H1 (cell line): Measurements from ENCODE around the gene FUT2. TPM values are rescaled to one million over a fixed set of nuclear protein-coding genes. Genes with fewer than 3 reads are reported as not detected.

Experiments
- CTCF ChIA-PET: fragments of 300-600 bp; sonication (Branson Sonifier 250); formaldehyde crosslinking; loops from one replicate; lab custom pipeline; 2021; ENCODE audit not compliant: partially characterized antibody; lab: Charles Lee
- POLR2A ChIA-PET: fragments of 300-600 bp; sonication (Branson Sonifier 250); formaldehyde crosslinking; loops from one replicate; lab custom pipeline; 2021; ENCODE audit warnings: inconsistent platforms; ENCODE audit not compliant: partially characterized antibody; lab: Charles Lee
- DNase-seq, 2 experiments: peaks; one replicate each; pipeline versions ENCODE4 v3.0.0 to v3.0.0-alpha.2; 2010 to 2022; ENCODE audit warnings: low spot score in 2 of 2, low read depth in 1 of 2, mixed read lengths in 1 of 2
- FAIRE-seq: peaks from 2 replicates; lab custom pipeline; 2011; peaks lifted over from hg19 to GRCh38; lab: Jason Lieb, UNC
- H2AFZ ChIP-seq: 2 replicates; pipeline ENCODE4 v1.8.1; 2012; ENCODE audit warnings: low read length, inconsistent platforms
- H2AK5ac ChIP-seq: 2 replicates; pipeline ENCODE4 v1.6.1; 2013; ENCODE audit warnings: low read depth, low read length
- H2BK120ac ChIP-seq: replicated peaks from 2 replicates; pipeline ENCODE3; 2013; ENCODE audit warnings: low read depth, low read length, inconsistent platforms
- H2BK12ac ChIP-seq: 2 replicates; pipeline ENCODE4 v1.6.1; 2013; ENCODE audit warnings: low read depth, low read length
- H2BK15ac ChIP-seq: 2 replicates; pipeline ENCODE4 v1.6.1; 2013; ENCODE audit warnings: low read length
- H2BK20ac ChIP-seq: 2 replicates; pipeline ENCODE4 v1.6.1; 2013; ENCODE audit warnings: low read length
- H2BK5ac ChIP-seq: 2 replicates; pipeline ENCODE4 v1.6.1; 2013; ENCODE audit warnings: low read depth, low read length
- H3K14ac ChIP-seq: 2 replicates; pipeline ENCODE4 v1.6.1; 2013; ENCODE audit warnings: inconsistent platforms; ENCODE audit not compliant: insufficient read length
- H3K18ac ChIP-seq: 2 replicates; pipeline ENCODE4 v1.6.1; 2013; ENCODE audit warnings: low read length; ENCODE audit errors: extremely low read depth
- H3K23ac ChIP-seq: 2 replicates; pipeline ENCODE4 v1.6.1; 2013; ENCODE audit warnings: inconsistent platforms; ENCODE audit not compliant: insufficient read length
- H3K23me2 ChIP-seq: 2 replicates; pipeline ENCODE4 v1.6.1; 2013; ENCODE audit warnings: low read depth, low read length
- H3K27ac ChIP-seq: 2 replicates; pipeline ENCODE4 v1.6.1; 2011; ENCODE audit warnings: low read depth, low read length, inconsistent platforms
- H3K27me3 ChIP-seq, 4 experiments: replicated peaks in 1 of 4; 1 replicate in 1 of 4; 2 replicates in 3 of 4; pipeline versions ENCODE4 v1.6.1 to v1.8.1; 2011 to 2013; ENCODE audit warnings: low read length in 3 of 4, mild to moderate bottlenecking in 3 of 4, inconsistent platforms in 2 of 4, mixed read lengths in 2 of 4, moderate library complexity in 1 of 4; ENCODE audit not compliant: control insufficient read depth in 3 of 4, insufficient read depth in 3 of 4; ENCODE audit errors: extremely low read depth in 1 of 4
- H3K36me3 ChIP-seq, 4 experiments: 2 replicates each; pipeline versions ENCODE4 v1.6.1 to v1.8.1; 2011 to 2013; ENCODE audit warnings: mild to moderate bottlenecking in 4 of 4, low read length in 3 of 4, moderate library complexity in 2 of 4, control low read depth in 1 of 4, inconsistent platforms in 1 of 4; ENCODE audit not compliant: insufficient read depth in 4 of 4, control insufficient read depth in 2 of 4
- H3K4ac ChIP-seq: replicated peaks from 2 replicates; pipeline ENCODE3; 2013; ENCODE audit warnings: low read length, low read depth, mixed read lengths, inconsistent platforms; ENCODE audit not compliant: insufficient read length
- H3K4me1 ChIP-seq, 4 experiments: replicated peaks in 1 of 4; 1 replicate in 1 of 4; 2 replicates in 3 of 4; pipeline versions ENCODE4 v1.6.1 to v1.8.1; 2011 to 2013; ENCODE audit warnings: low read length in 3 of 4, inconsistent platforms in 2 of 4, mixed read lengths in 1 of 4; ENCODE audit not compliant: insufficient read depth in 4 of 4, control insufficient read depth in 3 of 4
- H3K4me2 ChIP-seq, 2 experiments: 2 replicates each; pipeline versions ENCODE4 v1.6.1 to v1.8.1; 2011 to 2013; ENCODE audit warnings: low read depth in 2 of 2, low read length in 2 of 2, control low read depth in 1 of 2, inconsistent platforms in 1 of 2, mild to moderate bottlenecking in 1 of 2; ENCODE audit not compliant: insufficient read depth in 1 of 2
- H3K4me3 ChIP-seq, 4 experiments: fragments of 200-600, 300-600 bp in 1 of 4; sonication (generic), shearing (Covaris generic), sonication (Bioruptor Twin) in 1 of 4; 2 replicates each; pipeline versions ENCODE4 v1.5.1 to v1.8.1; 2011 to 2016; ENCODE audit warnings: low read length in 4 of 4, low read depth in 3 of 4, control low read depth in 2 of 4, inconsistent platforms in 2 of 4, mild to moderate bottlenecking in 2 of 4, mixed read lengths in 1 of 4, moderate library complexity in 1 of 4; ENCODE audit not compliant: insufficient read depth in 2 of 4; ENCODE audit errors: extremely low read depth in 1 of 4
- H3K56ac ChIP-seq: replicated peaks from 2 replicates; pipeline ENCODE3; 2013; ENCODE audit warnings: low read depth, mild to moderate bottlenecking, mixed read lengths, low read length, inconsistent platforms; ENCODE audit not compliant: insufficient read length
- H3K79me1 ChIP-seq: 2 replicates; pipeline ENCODE4 v1.6.1; 2013; ENCODE audit warnings: low read depth, low read length, control low read depth
- H3K79me2 ChIP-seq, 2 experiments: 2 replicates each; pipeline versions ENCODE4 v1.6.1 to v1.8.1; 2012 to 2013; ENCODE audit warnings: low read length in 2 of 2, mild to moderate bottlenecking in 2 of 2, inconsistent platforms in 1 of 2; ENCODE audit not compliant: insufficient read depth in 2 of 2, control insufficient read depth in 1 of 2
- H3K9ac ChIP-seq, 4 experiments: replicated peaks in 1 of 4; 1 replicate in 1 of 4; 2 replicates in 3 of 4; pipeline versions ENCODE4 v1.6.1 to v1.8.1; 2011 to 2013; ENCODE audit warnings: low read depth in 3 of 4, low read length in 3 of 4, control low read depth in 2 of 4, mild to moderate bottlenecking in 2 of 4, moderate library complexity in 2 of 4, inconsistent platforms in 1 of 4; ENCODE audit errors: extremely low read depth in 1 of 4
- H3K9me3 ChIP-seq, 2 experiments: 2 replicates each; pipeline versions ENCODE4 v1.6.1 to v1.8.1; 2012 to 2013; ENCODE audit warnings: mild to moderate bottlenecking in 2 of 2, moderate library complexity in 2 of 2, control low read depth in 1 of 2, inconsistent platforms in 1 of 2, low read depth in 1 of 2, low read length in 1 of 2, mixed read lengths in 1 of 2; ENCODE audit not compliant: insufficient read depth in 2 of 2
- H4K20me1 ChIP-seq, 2 experiments: replicated peaks in 1 of 2; 2 replicates each; pipeline versions ENCODE3 to v1.8.1; 2011 to 2013; ENCODE audit warnings: inconsistent platforms in 2 of 2, low read length in 2 of 2, mild to moderate bottlenecking in 1 of 2; ENCODE audit not compliant: insufficient read depth in 2 of 2, control insufficient read depth in 1 of 2
- H4K5ac ChIP-seq: 2 replicates; pipeline ENCODE4 v1.6.1; 2013; ENCODE audit warnings: low read length, low read depth, mixed read lengths, inconsistent platforms; ENCODE audit not compliant: insufficient read length
- H4K8ac ChIP-seq: 2 replicates; pipeline ENCODE4 v1.8.0; 2013; ENCODE audit warnings: mild to moderate bottlenecking, moderate library complexity, low read length, inconsistent platforms; ENCODE audit not compliant: insufficient read depth; ENCODE audit errors: extremely low read depth
- H4K91ac ChIP-seq: replicated peaks from 2 replicates; pipeline ENCODE3; 2013; ENCODE audit warnings: low read length, mixed read lengths, inconsistent platforms; ENCODE audit not compliant: insufficient read length
- CBX8 ChIP-seq: fragments of 300-800, 300-1000 bp; sonication (generic); IDR thresholded peaks from 2 replicates; pipeline ENCODE4 v1.7.1; 2016; ENCODE audit warnings: low read depth, low read length, borderline replicate concordance
- KDM5A ChIP-seq: fragments of 200-600 bp; IDR thresholded peaks from 2 replicates; pipeline ENCODE4 v1.7.1; 2012; ENCODE audit warnings: mild to moderate bottlenecking, low read length, inconsistent platforms, mixed read lengths
- POU5F1 ChIP-seq: IDR thresholded peaks from 2 replicates; pipeline ENCODE4 v1.6.1; 2011; ENCODE audit warnings: low read depth, mild to moderate bottlenecking, low read length, moderate library complexity
- SUZ12 ChIP-seq: fragments of 200-600 bp; sonication (generic); IDR thresholded peaks from 2 replicates; pipeline ENCODE4 v1.6.1; 2012; ENCODE audit warnings: mild to moderate bottlenecking, inconsistent platforms, low read length, moderate library complexity, mixed read lengths
- WGBS, 2 experiments: shearing (Covaris generic) in 1 of 2; methylation state at CpG; one replicate each; pipeline versions ENCODE4 v1.1.6 to v1.1.7; 2013 to 2015; ENCODE audit warnings: low lambda C conversion rate in 2 of 2, mixed read lengths in 2 of 2, inconsistent platforms in 1 of 2, low coverage in 1 of 2, missing lambda C conversion rate in 1 of 2; ENCODE audit not compliant: insufficient replicate concordance in 2 of 2, insufficient coverage in 1 of 2, insufficient read length in 1 of 2; ENCODE audit errors: extremely low coverage in 1 of 2, missing lambda C conversion rate in 1 of 2; 5-methylcytosine and 5-hydroxymethylcytosine counted together
- polyA plus RNA-seq, 7 experiments: library from polyadenylated mRNA; depleted of rRNA in 3 of 7; stranded (reverse) in 5 of 7; unstranded in 2 of 7; fragments of >200 nt in 5 of 7; fragments of 200-250 nt in 2 of 7; gene quantifications; 1 replicate in 5 of 7; 2 replicates in 1 of 7; 4 replicates in 1 of 7; pipeline versions ENCODE4 v1.2.1 to v1.2.3, GENCODE V29; 2011 to 2013; ENCODE audit warnings: missing spikeins in 2 of 7, mixed read lengths in 2 of 7
- total RNA-seq: library from RNA; stranded (reverse); fragmentation: NEBNext Ultra II Directional; extraction: Animal tissue kit (Norgen Biotek cat#: 25700); gene quantifications from 2 replicates; pipeline ENCODE4 v1.2.1, GENCODE V29; 2021

FUT2 gene
- total and polyA plus RNA-seq, 2 of the 8 experiments (the other 6 are each of a cell fraction or from before 2014, with no cell fraction given): 5.0 to 5.6 TPM

- no peak overlapping the region for H3K56ac ChIP-seq
- peak overlapping the region; percentile 72; the same call in 1 of the 2 replicates for H2BK15ac ChIP-seq
- no peak overlapping the region for H2AFZ ChIP-seq
- H4K8ac ChIP-seq: peak overlapping the region; percentile 77; the same call in 1 of the 2 replicates
- no peak overlapping the region for H3K9ac ChIP-seq
- H2BK12ac ChIP-seq: no peak overlapping the region
- DNase-seq: no peak
- no peak for FAIRE-seq
- no peak overlapping the region for H4K5ac ChIP-seq
- H3K9me3 ChIP-seq: peaks cover 0 to 3% of the 10 kb centered on the region in 2 experiments; a peak in 1 of 4 replicates
- H2BK20ac ChIP-seq: no peak overlapping the region
- no peak overlapping the region for H3K27ac ChIP-seq
- H3K4ac ChIP-seq: no peak overlapping the region
- no peak overlapping the region for H2BK5ac ChIP-seq
- H4K20me1 ChIP-seq: peaks cover 0 to 4% of the 10 kb centered on the region in 2 experiments
- H3K4me3 ChIP-seq: no peak overlapping the region
- peaks cover 0 to 5% (median 3%) of the 10 kb centered on the region in 4 experiments; a peak in 2 of 7 replicates for H3K27me3 ChIP-seq
- WGBS, 2 experiments: 91% methylated on average over 13 of the region's 26 CpGs; no CpG with 5 or more reads in 1 of the 2 experiments
- no peak overlapping the region for H3K14ac ChIP-seq
- H3K79me1 ChIP-seq: no peaks in the 10 kb centered on the region
- no peaks in the 10 kb centered on the region for H3K36me3 ChIP-seq
- H3K79me2 ChIP-seq: no peaks in the 10 kb centered on the region; a peak in 1 of 4 replicates
- POLR2A ChIA-PET: no interaction called here
- H3K23me2 ChIP-seq: peaks cover 24% of the 10 kb centered on the region; the same call in 1 of the 2 replicates
- peaks cover 1 to 20% (median 18%) of the 10 kb centered on the region in 4 experiments for H3K4me1 ChIP-seq
- H2BK120ac ChIP-seq: no peak overlapping the region
- H3K18ac ChIP-seq: no peak overlapping the region
- H4K91ac ChIP-seq: no peak overlapping the region
- CTCF ChIA-PET: interaction anchor here (1.1 kb wide), 1 partner anchor 24 kb away, joined by 3 read pairs; the partner anchor contains the start of gene CA11
- no peak overlapping the region for H3K4me2 ChIP-seq
- H3K23ac ChIP-seq: no peak overlapping the region
- 0 out of 2 replicates have a peak overlapping the region, but pooled peaks have one; percentile 75 for H2AK5ac ChIP-seq
- TF ChIP-seq SUZ12 (no peak), POU5F1 (no peak), KDM5A (no peak), CBX8 (no peak)
These were observed 25.7 kb upstream of the FUT2 start for GRCh38 chr19:48669903-48670668.
